A172 (cell line): ENCODE measurements around the gene UGCG. TPM values are rescaled to one million over a fixed set of nuclear protein-coding genes. Genes with fewer than 3 reads are reported as not detected.
"Not testable (repeated sequence)": the region's sequence is repeated elsewhere in the genome, so short reads cannot be mapped to it uniquely, and the experiment has no call there.

Source experiments
- DNase-seq: peaks from one replicate; pipeline ENCODE4 v3.0.0-alpha.2; 2015; ENCODE audit warnings: low spot score
- total RNA-seq: library from RNA; depleted of rRNA; stranded (reverse); fragments of >200 nt; shearing (Covaris generic); gene quantifications from 2 replicates; pipeline ENCODE4 v1.2.3, GENCODE V29; 2014

UGCG gene
- total RNA-seq, 1 experiment from 2014 or later = 64.6 TPM

DNA sequence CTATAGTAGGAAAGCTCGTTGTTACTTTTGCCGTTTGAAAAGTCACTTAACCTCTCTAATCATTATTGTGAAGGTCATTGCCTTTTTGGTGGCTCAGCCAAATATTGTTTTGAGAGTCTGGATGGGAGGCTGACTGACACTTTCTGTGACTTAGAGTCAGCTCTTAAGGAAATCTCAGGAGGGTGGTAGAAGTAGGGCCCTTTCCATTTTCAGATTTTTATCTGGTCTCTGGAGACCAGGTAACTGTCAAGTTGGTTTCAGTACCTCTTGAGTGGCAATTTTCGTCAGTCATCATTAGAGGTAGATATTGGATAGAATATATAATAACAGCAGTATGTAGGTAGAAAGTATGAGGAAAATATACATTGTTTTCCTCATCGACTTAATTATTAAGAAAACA lies 23.3 kb downstream of the UGCG start:
- DNase-seq = no peak

DNA sequence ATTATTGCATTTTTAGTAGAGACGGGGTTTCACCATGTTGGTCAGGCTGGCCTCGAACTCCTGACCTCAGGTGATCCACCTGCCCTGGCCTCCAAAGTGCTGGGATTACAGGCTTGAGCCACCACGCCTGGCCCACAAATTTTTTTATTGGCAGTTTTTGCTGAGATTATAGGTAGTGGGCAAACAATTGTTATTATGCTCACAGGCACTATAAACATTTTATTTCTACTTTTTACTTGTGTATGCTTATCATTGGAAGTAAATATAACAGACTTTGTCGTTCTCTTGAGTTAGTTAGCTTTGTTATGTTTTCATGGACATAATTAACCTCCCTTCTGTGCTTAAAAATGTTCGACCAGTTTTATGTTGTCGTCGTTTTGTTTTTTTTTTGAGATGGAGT lies 23.9 kb downstream of the UGCG start:
- DNase-seq = no peak

DNA sequence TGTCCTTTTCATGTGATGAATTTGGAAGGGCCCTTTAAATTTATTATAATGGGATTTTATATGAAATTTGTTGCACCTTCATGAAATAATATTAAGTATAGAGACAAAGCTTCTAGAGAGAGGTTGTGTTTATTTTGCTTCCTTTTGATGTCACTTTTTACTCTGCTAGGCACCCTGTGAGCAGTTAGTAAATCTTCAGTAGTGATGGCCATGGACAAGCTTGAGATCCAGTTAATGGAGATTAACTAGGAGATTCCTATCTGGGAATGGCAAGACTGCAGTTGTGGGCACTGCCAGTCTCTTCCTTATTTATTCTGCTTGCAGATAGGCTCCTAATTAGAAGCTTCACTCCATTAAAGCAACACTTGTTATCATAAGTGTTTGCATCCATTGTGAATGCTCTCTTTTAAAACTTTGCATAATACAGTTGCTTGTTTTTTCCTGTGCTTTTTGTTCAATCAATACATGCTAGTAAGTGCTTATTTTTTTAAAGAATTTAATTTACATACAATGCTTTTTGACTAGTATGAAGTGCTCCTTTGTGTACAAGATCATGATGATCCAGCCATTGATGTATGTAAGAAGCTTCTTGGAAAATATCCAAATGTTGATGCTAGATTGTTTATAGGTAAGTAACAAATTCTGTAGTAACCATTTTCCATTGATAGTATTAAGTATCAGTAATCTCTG lies 25.9 kb downstream of the UGCG start:
- no peak for DNase-seq

DNA sequence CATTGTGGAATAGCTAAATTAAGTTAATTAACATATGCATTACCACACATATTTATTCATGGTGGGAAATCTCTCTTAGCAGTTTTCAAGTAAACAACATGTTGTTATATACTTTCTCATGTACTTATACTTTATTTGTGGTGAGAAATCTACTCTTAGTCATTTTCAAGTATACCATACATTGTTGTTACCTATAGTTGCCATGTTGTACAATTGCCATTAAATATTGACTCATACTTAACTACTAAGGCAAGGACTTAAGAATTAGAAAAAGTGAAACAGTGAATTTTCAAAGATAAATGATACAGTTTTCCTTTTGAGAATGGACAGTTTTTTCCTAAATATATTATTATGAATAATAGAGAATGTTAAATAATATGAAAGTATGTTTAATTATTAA lies 27.7 kb downstream of the UGCG start:
- DNase-seq = no peak

DNA sequence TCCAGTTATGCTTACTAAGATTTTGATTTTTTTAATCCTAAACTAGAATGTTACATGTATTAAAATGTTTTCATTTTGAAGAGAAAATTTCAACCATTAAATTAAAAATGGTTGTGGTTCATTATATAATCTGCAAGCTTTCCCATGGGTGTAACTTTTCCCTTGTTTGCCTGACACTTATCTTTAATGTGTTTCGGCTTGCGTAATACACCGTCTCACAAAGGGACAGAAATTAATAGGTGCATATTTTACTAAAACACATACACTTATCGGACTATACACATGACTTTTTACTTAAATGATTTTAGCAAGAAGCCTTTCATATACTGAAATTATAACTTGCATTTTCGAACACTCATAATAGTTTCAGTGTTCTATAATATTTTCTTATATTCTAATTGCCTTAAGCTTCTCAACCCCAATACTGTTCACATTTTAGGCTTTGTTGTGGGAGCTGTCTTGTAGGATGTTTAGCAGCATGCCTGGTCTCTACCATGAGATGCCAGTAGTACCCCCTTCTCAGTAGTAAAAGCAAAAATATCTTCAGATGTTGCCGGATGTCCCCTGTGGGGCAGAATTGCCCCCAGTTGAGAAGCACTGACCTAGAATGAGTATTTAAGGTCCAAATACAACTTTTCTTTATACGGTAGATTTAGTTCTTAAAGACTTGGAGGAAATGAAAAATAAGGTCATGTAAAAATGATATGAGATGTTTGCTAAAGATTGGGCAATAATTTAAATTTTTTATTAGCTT lies 28.6 kb downstream of the UGCG start:
- DNase-seq = no peak

DNA sequence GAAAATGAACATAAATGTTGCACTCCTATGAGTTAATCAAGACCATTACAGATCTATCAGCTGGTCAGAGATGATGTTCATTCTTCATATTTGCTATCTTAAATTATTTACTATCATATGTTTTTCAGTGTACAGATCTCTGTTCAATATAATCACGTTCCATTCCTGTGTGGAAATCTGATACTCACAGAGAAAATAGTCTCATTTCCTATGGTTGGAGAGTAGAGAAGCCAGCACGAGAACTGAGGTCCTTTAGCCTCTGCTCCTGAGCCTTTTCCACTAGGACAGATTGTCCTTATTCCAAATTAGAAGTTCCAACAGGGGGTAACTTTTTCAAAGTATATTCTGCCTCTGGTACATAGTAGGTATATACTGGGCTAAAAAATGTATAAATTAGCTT lies 29.2 kb downstream of the UGCG start:
- no peak for DNase-seq

DNA sequence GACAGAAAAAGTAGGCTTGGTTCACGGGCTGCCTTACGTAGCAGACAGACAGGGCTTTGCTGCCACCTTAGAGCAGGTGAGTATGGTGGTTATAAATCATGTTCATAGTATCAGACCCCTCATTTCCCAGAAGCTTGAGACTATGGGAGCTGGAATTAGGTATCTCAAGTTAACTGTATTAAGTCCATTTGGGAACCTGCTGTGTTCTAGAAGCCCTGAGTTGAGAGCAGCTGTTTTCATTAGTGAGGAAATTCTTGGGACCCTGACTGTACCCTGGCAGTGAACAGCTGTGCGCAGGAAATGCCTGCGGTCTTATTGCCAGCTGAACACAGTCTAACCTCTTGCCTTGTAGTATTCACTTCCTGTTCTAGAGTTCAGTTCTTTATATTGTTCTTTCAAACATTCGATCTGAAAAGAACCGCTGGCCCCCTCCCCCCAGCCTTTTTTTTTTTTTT lies 29.8 kb downstream of the UGCG start:
- no peak for DNase-seq

DNA sequence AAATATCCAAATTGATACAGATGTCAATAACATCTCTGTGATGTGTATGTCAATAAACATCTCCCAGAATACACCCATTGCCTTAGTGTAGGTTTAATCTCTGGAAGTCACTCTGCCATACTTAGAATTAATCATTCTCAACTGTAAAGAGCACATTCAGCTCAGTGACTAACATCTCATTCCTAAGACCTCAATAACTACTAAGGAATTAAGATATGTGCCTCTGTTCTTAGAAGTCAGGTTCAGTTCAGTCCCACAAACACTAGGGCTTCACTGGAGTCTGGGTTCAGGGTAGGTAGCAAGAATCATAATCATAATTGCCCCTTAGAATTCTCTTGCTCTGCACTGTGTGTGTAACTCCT lies 31.7 kb downstream of the UGCG start:
- no peak for DNase-seq

DNA sequence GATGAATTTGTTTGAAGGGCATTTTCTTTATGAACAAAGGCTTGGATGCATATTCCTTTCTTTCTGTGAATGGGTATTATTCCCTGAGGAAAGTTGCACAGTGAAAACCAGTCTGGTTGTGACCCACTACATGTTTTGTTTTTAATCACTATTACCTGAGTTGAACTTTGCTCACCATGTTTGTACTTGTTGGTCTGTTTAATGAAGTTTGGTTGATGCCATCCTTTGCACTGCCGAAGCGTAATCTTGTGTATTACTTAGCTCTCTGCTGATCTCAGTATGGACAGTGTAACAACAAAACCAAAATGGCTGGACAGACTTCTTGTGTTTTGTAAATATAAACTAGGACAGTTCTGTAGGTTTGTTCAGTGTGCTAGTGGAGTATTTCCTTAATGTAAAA lies 38.1 kb downstream of the UGCG start:
- no peak for DNase-seq

DNA sequence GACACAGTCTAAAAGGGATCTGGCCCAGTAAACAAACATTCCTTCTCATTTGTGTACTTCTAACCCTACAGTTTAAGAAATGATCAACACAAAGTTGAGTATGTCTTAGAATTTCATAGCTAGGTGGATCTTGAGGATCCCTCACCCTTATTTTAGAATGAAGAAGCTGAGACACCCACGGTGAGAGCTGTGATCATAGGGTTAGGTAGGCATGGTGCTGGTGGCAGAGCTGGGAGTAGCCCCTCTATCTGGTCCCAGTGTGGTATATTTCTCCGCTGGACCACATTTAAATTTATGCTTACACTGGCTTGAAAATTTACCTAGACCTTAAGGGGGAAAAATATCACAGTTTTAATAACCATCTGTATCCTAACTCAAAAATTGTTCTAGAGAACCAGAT lies 39.8 kb downstream of the UGCG start:
- DNase-seq = no peak

DNA sequence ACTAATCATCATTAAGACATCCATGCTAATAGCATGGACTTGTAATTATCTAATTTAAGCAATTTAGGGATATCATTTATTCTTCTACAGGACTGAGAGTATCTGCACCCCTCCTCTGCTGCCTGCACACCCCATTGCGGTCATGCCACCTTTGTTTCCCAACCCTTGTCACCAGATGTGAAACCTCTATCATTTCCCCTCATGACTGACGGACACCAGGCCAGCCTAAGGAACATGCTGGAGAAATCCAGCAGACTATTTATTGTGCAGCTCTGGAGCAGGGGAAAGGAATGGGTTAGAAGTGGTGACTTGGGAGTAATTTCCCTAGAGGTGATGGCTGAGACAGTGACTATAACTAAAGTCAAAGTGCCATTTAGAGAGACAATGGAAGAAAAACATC lies 40.7 kb downstream of the UGCG start:
- no peak for DNase-seq

DNA sequence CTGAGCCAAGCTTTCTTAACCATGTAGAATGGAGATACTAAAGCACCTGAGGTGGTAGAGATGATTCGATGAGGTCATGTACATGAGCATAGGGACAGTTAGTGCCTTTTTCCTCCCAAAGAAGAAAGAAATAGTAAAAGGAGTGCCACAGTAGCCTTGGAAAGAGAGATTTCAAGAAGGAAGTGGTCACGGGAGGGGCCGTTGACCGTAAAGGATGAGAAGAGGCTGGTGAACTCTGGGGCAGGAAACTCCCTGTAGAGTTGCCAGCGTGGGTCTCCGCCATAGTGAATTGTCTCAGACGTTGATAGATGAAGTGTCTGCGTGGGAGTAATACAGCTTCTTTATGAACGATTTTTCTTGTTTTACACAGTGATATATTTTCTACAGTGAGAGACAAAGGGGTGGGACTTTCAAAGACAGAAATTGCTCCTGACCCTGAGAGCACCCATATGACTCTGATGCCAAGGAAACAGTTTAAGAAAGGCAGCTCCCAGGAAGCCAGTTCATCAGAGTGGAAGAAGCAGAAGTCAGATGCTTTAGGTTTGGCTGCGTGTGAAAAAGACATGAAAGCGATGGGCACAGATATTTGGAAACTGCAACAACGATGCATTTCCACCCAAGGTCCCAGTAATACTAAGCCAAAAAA lies 41.3 kb downstream of the UGCG start:
- DNase-seq = peak; percentile 82

DNA sequence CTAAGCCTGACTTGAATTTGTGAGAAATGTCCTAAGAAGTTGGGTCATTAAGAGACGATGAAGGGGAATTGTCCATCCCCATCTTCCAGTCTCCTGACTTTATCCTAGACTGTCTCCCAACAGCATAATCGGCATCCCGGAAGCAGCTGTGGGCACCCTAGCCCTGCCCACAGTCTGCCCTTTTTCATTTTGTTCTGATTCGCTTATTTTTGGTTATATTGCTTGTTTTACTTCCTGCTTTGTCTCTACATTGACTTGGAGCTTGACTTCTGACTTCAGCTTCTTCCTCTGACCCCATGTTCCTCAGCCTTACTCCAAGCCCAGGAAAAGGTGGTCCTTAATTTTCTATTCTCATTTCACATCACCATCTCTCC lies 41.8 kb downstream of the UGCG start:
- no peak for DNase-seq

DNA sequence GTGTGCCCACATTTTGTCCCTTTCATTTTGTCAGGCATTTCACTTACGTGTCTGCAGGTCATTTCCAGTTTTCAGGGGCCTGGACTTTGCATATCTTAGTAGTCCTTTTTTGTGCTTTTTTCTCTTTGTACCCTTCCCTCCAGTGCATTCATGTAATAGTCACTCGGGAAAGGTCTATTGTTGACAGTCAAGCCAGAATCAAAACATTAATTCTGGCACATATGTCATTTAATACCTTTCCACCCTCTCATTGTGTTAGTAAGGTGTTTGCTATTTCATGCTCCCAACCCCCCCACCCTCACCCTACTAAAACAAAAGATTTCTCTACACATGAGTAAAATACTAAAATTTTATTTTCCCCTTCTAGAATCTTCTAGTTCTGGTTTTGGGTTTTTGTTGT lies 42.7 kb downstream of the UGCG start:
- no peak for DNase-seq

DNA sequence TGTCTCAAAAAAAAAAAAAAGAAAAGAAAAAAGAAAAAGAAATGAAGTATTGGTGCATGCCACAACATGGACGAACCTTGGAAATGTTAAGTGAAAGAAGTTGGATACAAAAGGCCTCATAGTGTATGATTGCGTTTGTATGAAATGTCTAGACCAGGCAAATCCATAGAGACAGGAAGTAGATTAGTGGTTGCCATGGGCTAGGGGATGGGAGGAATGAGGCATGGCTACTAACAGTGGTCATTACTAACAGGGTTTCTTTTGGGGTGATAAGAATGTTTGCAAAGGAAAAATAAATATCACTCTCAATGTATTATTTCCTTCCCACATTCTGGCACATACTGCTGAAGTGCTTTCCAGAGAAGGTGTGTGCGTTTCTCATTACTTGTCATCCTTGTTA lies 44.1 kb downstream of the UGCG start:
- DNase-seq = peak; percentile 31

DNA sequence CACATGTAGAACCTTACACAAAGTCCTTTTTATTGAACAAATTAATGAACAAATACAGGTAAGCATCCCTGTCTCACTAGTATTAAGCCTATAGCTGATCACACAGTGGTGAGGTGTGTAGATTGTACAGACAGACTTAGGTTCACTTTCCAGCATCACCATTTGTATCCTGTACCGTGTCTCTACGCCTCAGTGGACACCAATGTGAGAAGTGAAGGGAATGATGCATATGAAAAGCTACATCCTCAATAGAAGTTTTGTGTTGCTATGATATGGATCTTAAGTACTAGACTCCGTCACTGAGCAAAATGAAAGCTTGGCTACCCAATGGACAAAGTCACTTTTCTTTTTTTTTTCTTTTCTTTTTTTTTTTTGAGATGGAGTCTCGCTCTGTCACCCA lies 46.6 kb downstream of the UGCG start:
- no peak for DNase-seq

DNA sequence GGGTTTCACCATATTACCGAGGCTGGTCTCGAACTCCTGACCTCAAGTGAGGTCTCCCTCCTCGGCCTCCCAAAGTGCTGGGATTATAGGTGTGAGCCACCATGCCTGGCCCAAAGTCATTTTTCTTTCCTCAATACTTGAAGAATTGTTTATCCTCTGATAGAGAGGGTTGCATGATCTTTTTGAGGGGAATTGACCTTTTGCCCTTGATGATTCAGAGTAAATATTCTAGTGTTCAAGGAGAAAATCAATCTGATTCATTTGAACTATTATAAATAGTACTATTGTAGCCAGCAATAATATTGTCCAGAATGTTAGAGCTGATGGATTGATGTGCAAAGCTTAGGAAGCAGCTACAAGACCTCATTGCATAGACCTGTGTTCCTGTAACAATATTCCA lies 47.1 kb downstream of the UGCG start:
- no peak for DNase-seq

DNA sequence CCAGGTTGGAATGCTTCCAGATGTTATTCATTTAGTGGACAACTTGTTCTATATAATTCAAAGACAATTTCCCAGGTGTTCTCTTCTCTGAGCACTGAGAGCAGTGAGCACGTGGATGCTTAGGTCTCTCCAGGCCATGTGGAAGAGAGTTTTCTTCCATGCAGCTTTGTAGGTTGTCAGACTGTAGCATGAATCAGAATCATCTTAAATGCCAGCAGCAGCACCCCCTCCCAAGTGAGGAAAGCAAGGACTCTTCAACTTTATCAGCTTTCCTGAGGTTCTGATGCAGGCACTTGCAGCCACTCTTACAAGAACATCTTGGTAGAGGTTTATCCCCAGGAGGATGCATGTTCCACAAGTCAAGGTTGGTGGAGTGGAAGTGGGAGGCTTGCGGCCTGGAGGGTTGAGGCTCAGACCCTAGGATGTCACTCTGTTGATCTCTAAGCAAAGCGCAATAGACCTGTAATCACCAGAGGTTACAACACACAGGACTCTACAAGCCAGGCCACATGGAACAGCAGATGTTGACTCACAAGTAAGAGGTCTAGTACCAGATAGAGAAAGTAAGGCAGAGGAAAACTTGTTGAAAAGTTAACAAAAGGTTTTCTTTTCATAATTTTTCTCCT lies 47.7 kb downstream of the UGCG start:
- DNase-seq = no peak

DNA sequence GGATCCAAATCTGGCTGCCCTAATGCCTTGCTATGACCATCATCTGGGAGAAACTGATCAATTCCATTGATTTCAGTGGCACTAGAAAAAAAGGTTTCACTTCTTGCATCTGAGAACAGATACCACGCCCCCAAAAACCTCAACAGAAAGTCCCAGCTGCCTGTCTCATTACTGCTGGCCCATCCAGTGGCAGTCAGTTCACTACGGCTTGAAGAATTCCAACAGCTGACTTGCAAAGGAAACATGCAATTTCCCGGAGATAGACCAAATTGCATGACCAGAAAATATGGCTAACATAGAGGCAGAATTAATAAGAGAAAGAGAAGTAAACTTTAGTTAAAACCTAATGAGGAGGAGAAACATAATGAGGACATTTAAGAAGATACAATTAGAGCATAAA lies 48.6 kb downstream of the UGCG start:
- DNase-seq = no peak

DNA sequence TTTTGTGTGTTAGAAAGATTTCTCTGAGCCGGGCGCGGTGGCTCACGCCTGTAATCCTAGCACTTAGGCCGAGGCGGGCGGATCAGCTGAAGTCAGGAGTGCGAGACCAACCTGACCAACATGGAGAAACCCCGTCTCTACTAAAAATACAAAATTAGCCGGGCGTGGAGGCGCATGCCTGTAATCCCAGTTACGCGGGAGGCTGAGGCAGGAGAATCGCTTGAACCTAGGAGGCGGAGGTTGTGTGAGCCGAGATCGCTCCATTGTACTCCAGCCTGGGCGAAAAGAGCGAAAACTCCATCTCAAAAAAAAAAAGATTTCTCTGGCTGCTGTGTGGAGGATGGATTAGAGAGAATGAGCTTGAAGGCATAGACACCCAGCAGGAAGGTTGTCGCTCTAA lies 51.5 kb downstream of the UGCG start:
- DNase-seq = not testable (repeated sequence)

DNA sequence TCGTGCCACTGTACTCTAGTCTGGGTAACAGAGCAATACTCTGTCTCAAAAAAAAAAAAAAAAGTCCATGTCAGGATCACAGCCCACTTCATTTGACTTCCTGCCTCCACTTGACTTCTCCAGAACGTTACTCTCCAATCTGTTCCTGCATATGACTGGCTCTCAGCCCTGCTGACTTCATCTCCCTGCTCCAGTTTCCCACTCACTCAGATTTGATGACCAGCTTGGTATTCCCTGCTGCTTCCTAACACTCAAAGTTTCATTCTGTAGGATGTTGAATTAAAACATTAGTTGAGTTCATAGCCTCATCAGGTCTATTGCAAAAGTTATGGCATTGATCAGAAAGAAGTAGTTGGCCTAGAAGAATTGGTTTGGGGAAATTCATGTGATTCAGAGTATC lies 52.3 kb downstream of the UGCG start:
- DNase-seq = no peak

DNA sequence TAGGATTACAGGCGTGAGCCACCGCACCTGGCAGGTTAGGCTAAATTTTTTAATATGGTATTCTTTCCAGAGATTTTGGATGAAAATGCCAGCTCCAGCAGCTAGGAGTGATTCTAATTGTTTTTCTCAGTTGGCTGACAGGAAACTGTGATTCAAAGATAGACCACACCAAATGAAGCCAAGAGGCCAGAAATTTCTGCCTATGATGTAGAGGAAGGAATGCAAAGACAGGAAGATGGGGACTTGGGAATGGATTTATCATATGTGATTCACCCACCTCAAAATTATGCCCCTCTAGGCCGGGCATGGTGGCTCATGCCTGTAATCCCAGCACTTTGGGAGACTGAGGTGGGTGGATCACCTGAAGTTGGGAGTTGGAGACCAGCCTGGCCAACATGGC lies 53.3 kb downstream of the UGCG start:
- peak; percentile 40 for DNase-seq

DNA sequence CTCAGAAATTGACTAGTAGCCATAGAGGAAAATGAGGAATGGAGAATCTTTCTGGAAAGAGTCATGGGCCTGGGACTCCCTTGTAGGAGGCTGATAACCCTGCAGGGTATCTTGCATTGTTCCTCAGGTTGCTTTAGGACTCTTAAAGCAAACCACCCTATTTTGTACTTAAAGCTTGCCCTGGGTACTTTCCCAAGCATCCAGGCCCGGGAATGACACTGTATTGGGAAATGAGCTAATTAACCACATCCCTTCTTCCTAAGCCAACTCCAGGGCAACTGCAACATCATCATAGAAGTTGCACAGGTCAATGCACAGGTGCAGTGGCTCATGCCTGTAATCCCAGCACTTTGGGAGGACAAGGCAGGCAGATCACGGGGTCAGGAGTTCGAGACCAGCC lies 55.9 kb downstream of the UGCG start:
- peak; percentile 88 for DNase-seq
